NT2/D1 (cell line): ENCODE data around the gene EHF.

ENCODE experiments used
- YY1 ChIP-seq: IDR thresholded peaks from 2 replicates; pipeline ENCODE4 v1.6.1; 2011; ENCODE audit not compliant: insufficient read length, insufficient read depth
- ZNF274 ChIP-seq: IDR thresholded peaks from 2 replicates; pipeline ENCODE4 v1.6.1; 2011; ENCODE audit warnings: mild to moderate bottlenecking, low read depth, low read length

- TF ChIP-seq ZNF274 (no peak), YY1 (no peak)
Measured at GRCh38 chr11:34595960-34596644, 24.8 kb upstream of the EHF start.
